ENCODE data around the gene RNF5. TPM values are rescaled to one million over a fixed set of nuclear protein-coding genes. Genes with fewer than 3 reads are reported as not detected.
A peak's percentile ranks its signal among the peaks of the same experiment; 100 is the strongest.

Gene RNF5
- total RNA-seq, 1 experiment from 2014 or later = 85.4 TPM

- peaks cover 48% of the 10 kb centered on the region for H3K4me1 Mint-ChIP-seq (ENCODE audit: low read depth, unreplicated experiment)
- peak within 1 kb of the TSS; percentile 62 for H3K27ac Mint-ChIP-seq (ENCODE audit: unreplicated experiment)
- H3K27me3 Mint-ChIP-seq (ENCODE audit: unreplicated experiment) = no peaks in the 10 kb centered on the region
- H3K36me3 Mint-ChIP-seq (ENCODE audit: insufficient read depth, unreplicated experiment) = peaks cover 61% of the 10 kb centered on the region
- peak; percentile 100 for DNase-seq
- intact Hi-C loops (cut with micrococcal nuclease; ENCODE audit: unreplicated experiment) = loop anchor here (2.0 to 5.0 kb wide), 2 partner anchors 57 to 219 kb away; partner anchors contain the start of genes NELFE and SKIC2
- H3K9me3 Mint-ChIP-seq (ENCODE audit: low read depth, unreplicated experiment) = no peaks in the 10 kb centered on the region
- CTCF ChIA-PET = interaction anchor here (2.5 kb wide), 1 partner anchor 21 kb away, joined by 32 read pairs; no protein-coding TSS in a partner anchor
- TF ChIP-seq CTCF (IDR thresholded peaks at IDR 0.05; ENCODE audit: unreplicated experiment) = no peak
- BruUV-seq (replicated peaks) = no TSS peak
- peak within 1 kb of the TSS; percentile 82 for H3K4me3 Mint-ChIP-seq (ENCODE audit: low read depth, unreplicated experiment)
Observed at GRCh38 chr6:32175711-32176475, 2.3 kb upstream of the RNF5 start, which contains the start of gene AGPAT1. TSS of gene AGPAT1 (minus strand) at chr6:32176084. CDS start at chr6:32171496, 4,588 bp downstream.

- no peak for DNase-seq
- CTCF ChIA-PET = interaction anchor here (0.6 to 2.5 kb wide), 7 partner anchors 14 to 735 kb away, joined by 3 to 32 read pairs (median 6); partner anchors contain the start of genes ATF6B and PBX2
- no TSS peak for BruUV-seq (replicated peaks)
- TF ChIP-seq CTCF (IDR thresholded peaks at IDR 0.05; ENCODE audit: unreplicated experiment) = no peak
- intact Hi-C loops (cut with micrococcal nuclease; ENCODE audit: unreplicated experiment) = loop anchor here (2.0 to 5.0 kb wide), 2 partner anchors 58 to 219 kb away; partner anchors contain the start of genes NELFE and SKIC2
- Mint-ChIP-seq H3K9me3 (ENCODE audit: low read depth, unreplicated experiment) (no peaks in the 10 kb centered on the region), H3K27ac (ENCODE audit: unreplicated experiment) (peak overlapping the region; percentile 62), H3K4me1 (ENCODE audit: low read depth, unreplicated experiment) (peaks cover 48% of the 10 kb centered on the region), H3K4me3 (ENCODE audit: low read depth, unreplicated experiment) (peak overlapping the region; percentile 82), H3K36me3 (ENCODE audit: insufficient read depth, unreplicated experiment) (peaks cover 67% of the 10 kb centered on the region), H3K27me3 (ENCODE audit: unreplicated experiment) (no peaks in the 10 kb centered on the region)
Observed at GRCh38 chr6:32176476-32177182, 1.6 kb upstream of the RNF5 start.

- intact Hi-C loops (cut with micrococcal nuclease; ENCODE audit: unreplicated experiment) = loop anchor here (2.0 to 5.0 kb wide), 2 partner anchors 58 to 220 kb away; partner anchors contain the start of genes NELFE and SKIC2
- H3K4me1 Mint-ChIP-seq (ENCODE audit: low read depth, unreplicated experiment) = peaks cover 48% of the 10 kb centered on the region
Observed at GRCh38 chr6:32177183-32177787, 920 bp upstream of the RNF5 start.

More at GRCh38 chr6:32177183-32177787, 920 bp upstream of the RNF5 start:
- no peaks in the 10 kb centered on the region for H3K9me3 Mint-ChIP-seq (ENCODE audit: low read depth, unreplicated experiment)
- TSS peak; percentile 46 for BruUV-seq (replicated peaks)
- H3K36me3 Mint-ChIP-seq (ENCODE audit: insufficient read depth, unreplicated experiment) = peaks cover 67% of the 10 kb centered on the region
- H3K27me3 Mint-ChIP-seq (ENCODE audit: unreplicated experiment) = no peaks in the 10 kb centered on the region
- DNase-seq = peak; percentile 65
- H3K27ac Mint-ChIP-seq (ENCODE audit: unreplicated experiment) = peak overlapping the region; percentile 62
- no peak for TF ChIP-seq CTCF (IDR thresholded peaks at IDR 0.05; ENCODE audit: unreplicated experiment)
- CTCF ChIA-PET = interaction anchor here (0.6 to 2.5 kb wide), 12 partner anchors 11 to 735 kb away, joined by 3 to 32 read pairs (median 4); partner anchors contain the start of genes ATF6B, NEU1 and PBX2
- peak overlapping the region; percentile 82 for H3K4me3 Mint-ChIP-seq (ENCODE audit: low read depth, unreplicated experiment)

Data from Calu3 (cell line).